Liver (tissue), 9 donors: ENCODE results near the gene TMEM220. TPM values are rescaled to one million over a fixed set of nuclear protein-coding genes. Genes with fewer than 3 reads are reported as not detected.

Source experiments
- DNase-seq: peaks from one replicate; pipeline ENCODE4 v3.0.0-alpha.2; 2017; ENCODE audit warnings: low spot score
- H3K27ac ChIP-seq, 2 donors: one replicate each; pipeline ENCODE4 v1.7.0; 2013; ENCODE audit warnings: inconsistent platforms in 2 of 2, low read length in 2 of 2, control low read depth in 1 of 2, low read depth in 1 of 2, mild to moderate bottlenecking in 1 of 2
- H3K27me3 ChIP-seq, 4 donors: one replicate each; pipeline versions ENCODE4 v1.6.1 to v1.7.0; 2013; ENCODE audit warnings: low read length in 3 of 4, inconsistent platforms in 1 of 4, mild to moderate bottlenecking in 1 of 4, moderate library complexity in 1 of 4; ENCODE audit not compliant: control insufficient read depth in 4 of 4, insufficient read depth in 4 of 4
- H3K36me3 ChIP-seq, 4 donors: one replicate each; pipeline versions ENCODE4 v1.6.1 to v1.7.0; 2013; ENCODE audit warnings: low read length in 3 of 4, mild to moderate bottlenecking in 3 of 4, low read depth in 1 of 4, moderate library complexity in 1 of 4; ENCODE audit not compliant: control insufficient read depth in 4 of 4, insufficient read depth in 3 of 4
- H3K4me1 ChIP-seq, 4 donors: one replicate each; pipeline versions ENCODE4 v1.6.1 to v1.7.0; 2013; ENCODE audit warnings: low read length in 3 of 4, mild to moderate bottlenecking in 3 of 4, moderate library complexity in 1 of 4; ENCODE audit not compliant: control insufficient read depth in 4 of 4, insufficient read depth in 4 of 4
- H3K4me3 ChIP-seq, 3 donors: one replicate each; pipeline versions ENCODE4 v1.6.1 to v1.7.0; 2013; ENCODE audit warnings: low read length in 3 of 3, control low read depth in 1 of 3, low read depth in 1 of 3, mild to moderate bottlenecking in 1 of 3
- H3K9ac ChIP-seq, 2 donors: one replicate each; pipeline ENCODE4 v1.7.0; 2013; ENCODE audit warnings: low read length in 2 of 2, mild to moderate bottlenecking in 2 of 2, moderate library complexity in 2 of 2, control low read depth in 1 of 2, low read depth in 1 of 2
- H3K9me3 ChIP-seq, 4 donors: one replicate each; pipeline versions ENCODE4 v1.6.1 to v1.7.0; 2013; ENCODE audit warnings: low read length in 3 of 4; ENCODE audit not compliant: control insufficient read depth in 4 of 4
- EGR1 ChIP-seq, 2 donors: IDR thresholded peaks; 2 replicates each; pipeline ENCODE4 v1.6.1; 2016 to 2018; ENCODE audit warnings: antibody characterized with exemption in 2 of 2, low read depth in 2 of 2
- FOXA1 ChIP-seq: IDR thresholded peaks from 2 replicates; pipeline ENCODE4 v1.6.1; 2016; ENCODE audit warnings: antibody characterized with exemption
- FOXA2 ChIP-seq: IDR thresholded peaks from 2 replicates; pipeline ENCODE4 v1.6.1; 2016; ENCODE audit warnings: antibody characterized with exemption
- GABPA ChIP-seq, 2 donors: IDR thresholded peaks in 1 of 2; conservative IDR thresholded peaks in 1 of 2; 2 replicates each; pipeline ENCODE4 v1.6.1; 2016; ENCODE audit warnings: antibody characterized with exemption in 2 of 2, mild to moderate bottlenecking in 1 of 2, moderate library complexity in 1 of 2
- HNF4A ChIP-seq, 2 donors: conservative IDR thresholded peaks; 2 replicates each; pipeline ENCODE4 v1.6.1; 2016; ENCODE audit warnings: antibody characterized with exemption in 2 of 2, mild to moderate bottlenecking in 2 of 2
- HNF4G ChIP-seq: IDR thresholded peaks from 2 replicates; pipeline ENCODE4 v1.6.1; 2016; ENCODE audit warnings: antibody characterized with exemption
- JUND ChIP-seq, 2 donors: IDR thresholded peaks; 2 replicates each; pipeline ENCODE4 v1.6.1; 2016; ENCODE audit warnings: antibody characterized with exemption in 2 of 2
- NR2F2 ChIP-seq: IDR thresholded peaks from 2 replicates; pipeline ENCODE4 v1.6.1; 2016; ENCODE audit warnings: antibody characterized with exemption
- RAD21 ChIP-seq, 2 donors: IDR thresholded peaks; 2 replicates each; pipeline ENCODE4 v1.6.1; 2016; ENCODE audit warnings: antibody characterized with exemption in 2 of 2, mild to moderate bottlenecking in 2 of 2
- RXRA ChIP-seq, 2 donors: IDR thresholded peaks; 2 replicates each; pipeline ENCODE4 v1.6.1; 2017 to 2018; ENCODE audit warnings: antibody characterized with exemption in 2 of 2, mild to moderate bottlenecking in 1 of 2
- SP1 ChIP-seq: IDR thresholded peaks from 2 replicates; pipeline ENCODE4 v1.6.1; 2018; ENCODE audit warnings: antibody characterized with exemption, mild to moderate bottlenecking
- TAF1 ChIP-seq: conservative IDR thresholded peaks from 2 replicates; pipeline ENCODE4 v1.6.1; 2016; ENCODE audit warnings: antibody characterized with exemption, mild to moderate bottlenecking
- YY1 ChIP-seq: IDR thresholded peaks from 2 replicates; pipeline ENCODE4 v1.6.1; 2016; ENCODE audit warnings: antibody characterized with exemption, mild to moderate bottlenecking
- WGBS: extraction: QIAGEN DNeasy Blood & Tissue Kit; methylation state at CpG from one replicate; pipeline ENCODE4 v1.1.7; 2013; 5-methylcytosine and 5-hydroxymethylcytosine counted together
- polyA plus RNA-seq, 2 donors: library from polyadenylated mRNA; stranded (reverse) in 1 of 2; unstranded in 1 of 2; fragments of 200-250 nt in 1 of 2; fragments of >200 nt in 1 of 2; fragmentation: Nextera tagmentation in 1 of 2; extraction: Ambion mirVana in 1 of 2; gene quantifications; one replicate each; pipeline versions ENCODE4 v1.2.1 to v1.2.3, GENCODE V29; 2013 to 2015
- total RNA-seq, 2 donors: library from RNA; depleted of rRNA; stranded (reverse); fragments of >200 nt; gene quantifications; one replicate each; pipeline ENCODE4 v1.2.3, GENCODE V29; 2014
- TF ChIP-seq, protein P1 (sequence below): IDR thresholded peaks from 2 replicates; pipeline ENCODE4 v1.6.1; 2016; ENCODE audit warnings: antibody characterized with exemption
- TF ChIP-seq, protein P2 (sequence below): IDR thresholded peaks from 2 replicates; pipeline ENCODE4 v1.6.1; 2016; ENCODE audit warnings: antibody characterized with exemption
- TF ChIP-seq, protein P3 (sequence below): IDR thresholded peaks from 2 replicates; pipeline ENCODE4 v1.6.1; 2016; ENCODE audit warnings: antibody characterized with exemption, mild to moderate bottlenecking
- TF ChIP-seq, protein P4 (sequence below): IDR thresholded peaks from 2 replicates; pipeline ENCODE4 v1.6.1; 2016; ENCODE audit warnings: antibody characterized with exemption
- TF ChIP-seq, protein P5 (sequence below): fragments of 150-350 bp; IDR thresholded peaks from 2 replicates; pipeline ENCODE4 v1.5.1; 2017; ENCODE audit warnings: improper control_type of control experiment, low read depth, low read length; ENCODE audit not compliant: missing input control
- donor health status: healthy.
- donor health status: healthy.
- donor health status: healthy.
- donor health status: healthy.
- donor health status: healthy.

The TMEM220 gene
- total RNA-seq (10 to 100 TPM; 19.6 to 27.5 TPM), polyA plus RNA-seq (100 to 1,000 TPM in 1 of 2 donors, 10 to 100 TPM in 1; 30.0 to 126 TPM)

DNA sequence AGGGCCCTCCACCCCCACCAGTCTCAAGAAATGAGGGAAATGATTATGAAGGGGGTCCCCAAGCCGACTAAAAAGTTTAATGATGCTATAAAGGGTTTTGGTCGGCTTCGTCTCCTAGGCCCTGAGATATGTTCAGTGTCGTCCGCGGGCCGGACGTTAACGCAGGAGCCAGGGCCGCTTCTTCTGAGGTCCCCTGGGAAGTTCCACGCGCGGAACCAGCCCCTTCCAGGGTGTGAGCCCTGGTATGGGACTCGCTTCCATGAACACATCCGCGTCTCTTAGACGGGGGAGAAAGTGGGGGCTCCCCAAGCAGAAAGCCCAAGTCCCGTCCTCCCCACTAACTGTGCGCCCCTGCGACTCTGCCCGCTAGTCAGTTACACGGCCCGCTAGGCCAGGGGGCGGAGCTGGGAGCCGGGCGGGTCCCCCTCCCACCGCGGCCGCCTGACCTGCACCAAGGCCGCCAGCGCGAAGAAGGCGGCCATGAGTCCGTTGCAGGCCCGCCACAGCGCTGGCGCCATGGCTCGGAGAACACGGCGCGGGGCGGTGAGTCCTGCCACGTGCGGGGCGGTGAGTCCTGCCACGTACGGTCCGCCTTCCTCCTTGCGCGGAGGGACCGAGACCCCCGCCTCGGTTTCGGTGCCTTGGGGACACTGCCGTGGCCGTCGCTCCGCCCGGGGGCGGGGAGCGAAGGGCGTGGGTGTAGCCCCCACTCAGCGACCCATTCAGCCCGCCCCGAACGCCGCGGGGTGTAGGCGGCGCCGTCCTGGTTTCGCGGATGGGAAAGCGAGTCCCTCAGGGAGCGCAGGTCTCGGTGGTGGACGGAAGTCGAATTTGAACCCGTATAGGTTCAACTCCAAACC is at the start of gene TMEM220:
Gene TMEM220 (minus strand): TSS at position 690 of the 860 bp plus-strand sequence. CDS start 172 bp downstream, at position 518.
- Histone ChIP-seq H3K27ac (peak within 1 kb of the TSS; percentile 97 to 98), H3K4me3 (peak within 1 kb of the TSS; percentile 54 to 66 (median 60)), H3K9ac (peak within 1 kb of the TSS; percentile 82 to 93), H3K36me3 (peaks cover 0 to 2% (median 0%) of the 10 kb centered on the region in 4 donors), H3K4me1 (peaks cover 0 to 47% (median 39%) of the 10 kb centered on the region in 4 donors), H3K9me3 (no peaks in the 10 kb centered on the region), H3K27me3 (no peaks in the 10 kb centered on the region)
- DNase-seq: peak; percentile 78
- WGBS: 2% methylated on average over 79 of the region's 79 CpGs
- TF ChIP-seq, protein P1, sequence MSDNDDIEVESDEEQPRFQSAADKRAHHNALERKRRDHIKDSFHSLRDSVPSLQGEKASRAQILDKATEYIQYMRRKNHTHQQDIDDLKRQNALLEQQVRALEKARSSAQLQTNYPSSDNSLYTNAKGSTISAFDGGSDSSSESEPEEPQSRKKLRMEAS: no peak
- TF ChIP-seq EGR1 (IDR thresholded peaks at IDR 0.05; ENCODE audit: low read depth in 2 of 2) (peak; percentile 45 to 63), TAF1 (no peak), HNF4G (no peak), RAD21 (IDR thresholded peaks at IDR 0.05) (no peak), RXRA (IDR thresholded peaks at IDR 0.05) (peak in 1 of 2 donors; percentile 48), JUND (IDR thresholded peaks at IDR 0.05) (no peak), SP1 (no peak), FOXA2 (no peak), FOXA1 (no peak), YY1 (peak; percentile 92), NR2F2 (no peak), GABPA (IDR thresholded peaks at IDR 0.05 in 1 of 2, conservative IDR thresholded peaks at IDR 0.05 in 1 of 2) (no peak), HNF4A (conservative IDR thresholded peaks at IDR 0.05) (peak in 1 of 2 donors; percentile 1)
- TF ChIP-seq, protein P2, sequence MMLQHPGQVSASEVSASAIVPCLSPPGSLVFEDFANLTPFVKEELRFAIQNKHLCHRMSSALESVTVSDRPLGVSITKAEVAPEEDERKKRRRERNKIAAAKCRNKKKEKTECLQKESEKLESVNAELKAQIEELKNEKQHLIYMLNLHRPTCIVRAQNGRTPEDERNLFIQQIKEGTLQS: no peak
- TF ChIP-seq, protein P3, sequence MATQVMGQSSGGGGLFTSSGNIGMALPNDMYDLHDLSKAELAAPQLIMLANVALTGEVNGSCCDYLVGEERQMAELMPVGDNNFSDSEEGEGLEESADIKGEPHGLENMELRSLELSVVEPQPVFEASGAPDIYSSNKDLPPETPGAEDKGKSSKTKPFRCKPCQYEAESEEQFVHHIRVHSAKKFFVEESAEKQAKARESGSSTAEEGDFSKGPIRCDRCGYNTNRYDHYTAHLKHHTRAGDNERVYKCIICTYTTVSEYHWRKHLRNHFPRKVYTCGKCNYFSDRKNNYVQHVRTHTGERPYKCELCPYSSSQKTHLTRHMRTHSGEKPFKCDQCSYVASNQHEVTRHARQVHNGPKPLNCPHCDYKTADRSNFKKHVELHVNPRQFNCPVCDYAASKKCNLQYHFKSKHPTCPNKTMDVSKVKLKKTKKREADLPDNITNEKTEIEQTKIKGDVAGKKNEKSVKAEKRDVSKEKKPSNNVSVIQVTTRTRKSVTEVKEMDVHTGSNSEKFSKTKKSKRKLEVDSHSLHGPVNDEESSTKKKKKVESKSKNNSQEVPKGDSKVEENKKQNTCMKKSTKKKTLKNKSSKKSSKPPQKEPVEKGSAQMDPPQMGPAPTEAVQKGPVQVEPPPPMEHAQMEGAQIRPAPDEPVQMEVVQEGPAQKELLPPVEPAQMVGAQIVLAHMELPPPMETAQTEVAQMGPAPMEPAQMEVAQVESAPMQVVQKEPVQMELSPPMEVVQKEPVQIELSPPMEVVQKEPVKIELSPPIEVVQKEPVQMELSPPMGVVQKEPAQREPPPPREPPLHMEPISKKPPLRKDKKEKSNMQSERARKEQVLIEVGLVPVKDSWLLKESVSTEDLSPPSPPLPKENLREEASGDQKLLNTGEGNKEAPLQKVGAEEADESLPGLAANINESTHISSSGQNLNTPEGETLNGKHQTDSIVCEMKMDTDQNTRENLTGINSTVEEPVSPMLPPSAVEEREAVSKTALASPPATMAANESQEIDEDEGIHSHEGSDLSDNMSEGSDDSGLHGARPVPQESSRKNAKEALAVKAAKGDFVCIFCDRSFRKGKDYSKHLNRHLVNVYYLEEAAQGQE: peak; percentile 30
- TF ChIP-seq, protein P4, sequence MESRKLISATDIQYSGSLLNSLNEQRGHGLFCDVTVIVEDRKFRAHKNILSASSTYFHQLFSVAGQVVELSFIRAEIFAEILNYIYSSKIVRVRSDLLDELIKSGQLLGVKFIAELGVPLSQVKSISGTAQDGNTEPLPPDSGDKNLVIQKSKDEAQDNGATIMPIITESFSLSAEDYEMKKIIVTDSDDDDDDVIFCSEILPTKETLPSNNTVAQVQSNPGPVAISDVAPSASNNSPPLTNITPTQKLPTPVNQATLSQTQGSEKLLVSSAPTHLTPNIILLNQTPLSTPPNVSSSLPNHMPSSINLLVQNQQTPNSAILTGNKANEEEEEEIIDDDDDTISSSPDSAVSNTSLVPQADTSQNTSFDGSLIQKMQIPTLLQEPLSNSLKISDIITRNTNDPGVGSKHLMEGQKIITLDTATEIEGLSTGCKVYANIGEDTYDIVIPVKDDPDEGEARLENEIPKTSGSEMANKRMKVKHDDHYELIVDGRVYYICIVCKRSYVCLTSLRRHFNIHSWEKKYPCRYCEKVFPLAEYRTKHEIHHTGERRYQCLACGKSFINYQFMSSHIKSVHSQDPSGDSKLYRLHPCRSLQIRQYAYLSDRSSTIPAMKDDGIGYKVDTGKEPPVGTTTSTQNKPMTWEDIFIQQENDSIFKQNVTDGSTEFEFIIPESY: no peak
- TF ChIP-seq, protein P5, sequence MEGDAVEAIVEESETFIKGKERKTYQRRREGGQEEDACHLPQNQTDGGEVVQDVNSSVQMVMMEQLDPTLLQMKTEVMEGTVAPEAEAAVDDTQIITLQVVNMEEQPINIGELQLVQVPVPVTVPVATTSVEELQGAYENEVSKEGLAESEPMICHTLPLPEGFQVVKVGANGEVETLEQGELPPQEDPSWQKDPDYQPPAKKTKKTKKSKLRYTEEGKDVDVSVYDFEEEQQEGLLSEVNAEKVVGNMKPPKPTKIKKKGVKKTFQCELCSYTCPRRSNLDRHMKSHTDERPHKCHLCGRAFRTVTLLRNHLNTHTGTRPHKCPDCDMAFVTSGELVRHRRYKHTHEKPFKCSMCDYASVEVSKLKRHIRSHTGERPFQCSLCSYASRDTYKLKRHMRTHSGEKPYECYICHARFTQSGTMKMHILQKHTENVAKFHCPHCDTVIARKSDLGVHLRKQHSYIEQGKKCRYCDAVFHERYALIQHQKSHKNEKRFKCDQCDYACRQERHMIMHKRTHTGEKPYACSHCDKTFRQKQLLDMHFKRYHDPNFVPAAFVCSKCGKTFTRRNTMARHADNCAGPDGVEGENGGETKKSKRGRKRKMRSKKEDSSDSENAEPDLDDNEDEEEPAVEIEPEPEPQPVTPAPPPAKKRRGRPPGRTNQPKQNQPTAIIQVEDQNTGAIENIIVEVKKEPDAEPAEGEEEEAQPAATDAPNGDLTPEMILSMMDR: no peak
